NCI-H345 (cell line): ENCODE results near the gene GADD45G.

ENCODE experiments used
- DNase-seq: peaks from one replicate; lab custom pipeline; 2025; lab: John Stamatoyannopoulos, UW

GADD45G gene

GRCh38 chr9:89604729-89605464 lies at the start of gene GADD45G:
Gene GADD45G (plus strand): TSS chr9:89605012. CDS start chr9:89605122, 110 bp downstream.
- DNase-seq = peak; percentile 95

DNA sequence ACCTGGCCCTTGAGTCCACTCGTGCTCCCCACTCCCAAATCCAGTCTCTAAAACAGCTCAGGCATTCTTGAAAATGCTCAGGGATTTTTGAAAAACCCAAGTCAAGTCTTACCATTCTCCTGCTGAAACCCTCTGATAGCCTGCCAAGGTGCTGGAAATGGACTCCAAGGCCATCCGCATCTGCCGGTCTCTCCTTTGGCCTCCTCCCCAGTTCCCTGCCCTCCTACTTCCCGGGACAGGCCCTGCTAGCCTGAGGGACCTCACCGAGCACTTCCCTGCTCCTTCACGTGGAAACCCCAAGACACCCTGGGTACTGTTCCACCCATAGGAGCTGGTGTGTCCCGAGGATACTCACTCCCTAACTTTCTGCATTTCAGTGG lies 49.8 kb upstream of the GADD45G start:
- DNase-seq = no peak

GRCh38 chr9:89555451-89556375 lies 49.1 kb upstream of the GADD45G start:
- no peak for DNase-seq

DNA sequence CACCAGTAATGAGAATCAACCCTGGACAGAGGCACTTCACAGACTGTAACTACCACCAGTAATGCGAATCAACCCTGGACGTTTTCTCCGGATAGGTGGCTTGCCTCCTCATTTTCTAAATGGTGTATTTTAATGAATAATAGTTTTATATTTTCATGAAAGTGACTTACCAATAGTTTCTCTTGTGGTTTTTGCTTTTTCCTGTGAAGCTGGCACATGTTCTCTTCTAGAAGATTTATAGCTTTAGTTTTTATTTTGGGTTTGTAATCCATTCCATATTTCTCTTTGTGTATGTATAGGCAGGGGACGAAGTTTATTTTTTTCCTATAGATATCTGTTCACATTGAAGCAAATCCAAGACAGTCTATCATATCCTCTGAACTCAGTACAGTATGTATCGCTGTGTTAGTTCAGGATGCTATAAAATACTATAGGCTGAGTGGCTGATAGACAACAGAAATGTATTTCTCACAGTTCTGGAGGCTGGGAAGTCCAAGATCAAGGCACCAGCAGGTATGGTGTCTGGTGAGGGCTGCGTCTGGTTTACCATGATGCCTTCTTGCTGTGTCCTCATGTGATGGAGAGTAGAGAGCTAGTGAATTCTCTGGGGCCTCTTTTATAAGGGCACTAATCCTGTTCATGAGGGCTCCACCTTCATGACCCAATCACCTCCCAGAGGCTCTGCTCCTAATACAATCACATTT lies 46.5 kb upstream of the GADD45G start:
- no peak for DNase-seq

GRCh38 chr9:89558948-89559347 lies 45.9 kb upstream of the GADD45G start:
- DNase-seq = no peak

- no peak for DNase-seq
Observed at GRCh38 chr9:89562186-89562814, 42.5 kb upstream of the GADD45G start.

DNA sequence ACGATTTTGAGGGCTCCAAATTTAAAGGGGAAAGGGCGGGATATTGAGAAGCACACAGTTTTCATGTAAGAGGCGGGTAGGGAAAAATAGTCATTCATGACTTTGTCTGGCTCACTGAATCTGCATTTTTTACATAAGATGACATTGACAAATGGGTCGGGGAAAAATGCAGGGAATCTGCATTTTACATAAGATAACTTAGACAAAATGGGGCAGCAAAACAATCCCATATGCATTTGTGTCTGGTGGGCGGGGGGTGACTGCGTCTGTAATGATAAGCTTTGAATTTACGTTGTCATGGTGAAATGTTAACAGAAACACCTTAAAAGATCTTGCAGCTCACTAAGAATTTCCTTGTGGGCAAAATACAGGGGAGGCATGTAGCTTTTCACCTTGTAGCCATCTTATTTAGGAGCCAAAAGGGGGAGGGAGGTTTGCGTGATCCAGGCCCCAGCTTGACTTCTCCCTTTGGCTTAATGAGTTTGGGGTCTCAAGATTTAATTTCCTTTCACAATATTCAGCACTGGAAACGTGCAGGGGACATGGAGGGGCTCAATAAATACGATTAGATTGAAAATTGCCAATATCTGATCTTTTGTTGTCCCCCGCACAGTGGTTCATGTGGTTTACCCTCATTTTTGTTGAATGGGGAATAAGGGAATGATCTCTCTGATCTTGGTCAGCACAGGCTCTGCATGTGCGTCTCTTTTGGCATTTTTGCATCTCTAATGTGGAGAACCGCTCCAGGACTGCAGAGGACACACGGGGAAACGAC lies 41.1 kb upstream of the GADD45G start:
- no peak for DNase-seq

DNA sequence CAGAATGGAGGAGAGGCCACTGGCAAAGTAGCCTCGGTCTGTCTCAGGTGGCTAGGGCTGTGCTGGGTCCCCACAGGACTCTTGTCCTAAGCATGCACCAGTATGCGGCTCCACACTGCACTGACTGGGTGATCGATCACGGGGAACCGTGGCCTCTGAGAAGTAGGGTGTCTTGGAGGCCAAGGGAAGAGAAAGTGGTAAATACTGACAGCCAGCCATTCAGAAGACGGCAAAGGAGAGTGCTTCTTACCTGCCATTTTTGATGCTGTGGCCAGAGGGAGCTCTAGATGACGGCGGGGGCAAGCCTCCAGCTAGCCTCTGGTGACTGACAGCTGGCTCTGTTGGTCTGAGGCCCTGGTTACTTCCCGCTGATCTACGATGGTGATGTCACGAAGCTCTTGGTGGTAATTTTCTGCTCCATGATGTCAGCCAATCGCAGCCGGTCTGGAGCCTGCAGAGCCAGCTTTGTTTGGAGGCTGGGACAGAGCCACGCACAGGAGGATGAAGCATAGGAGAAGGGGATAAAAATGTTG lies 40.4 kb upstream of the GADD45G start:
- no peak for DNase-seq

- no peak for DNase-seq
Observed at GRCh38 chr9:89567649-89568048, 37.2 kb upstream of the GADD45G start.

DNA sequence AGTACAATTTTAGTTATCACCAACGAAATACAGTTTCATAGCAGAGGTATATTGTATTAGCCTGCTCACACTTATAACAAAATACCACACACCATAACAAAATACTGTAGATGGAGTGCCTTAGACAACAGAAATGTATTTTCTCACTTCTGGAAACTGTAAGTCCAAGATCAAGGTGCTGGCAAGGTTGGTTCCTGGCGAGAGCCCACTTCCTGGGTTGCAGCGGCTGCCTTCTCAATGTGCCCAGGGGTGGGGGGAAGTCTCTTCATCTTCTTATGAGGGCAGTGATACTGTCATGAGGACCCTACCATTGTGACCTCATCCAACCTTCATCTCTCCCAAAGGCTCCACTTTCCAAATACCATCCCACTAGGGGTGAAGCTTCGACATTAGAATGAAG lies 30.5 kb upstream of the GADD45G start:
- DNase-seq = no peak

- no peak for DNase-seq
Observed at GRCh38 chr9:89576404-89576839, 28.4 kb upstream of the GADD45G start.

DNA sequence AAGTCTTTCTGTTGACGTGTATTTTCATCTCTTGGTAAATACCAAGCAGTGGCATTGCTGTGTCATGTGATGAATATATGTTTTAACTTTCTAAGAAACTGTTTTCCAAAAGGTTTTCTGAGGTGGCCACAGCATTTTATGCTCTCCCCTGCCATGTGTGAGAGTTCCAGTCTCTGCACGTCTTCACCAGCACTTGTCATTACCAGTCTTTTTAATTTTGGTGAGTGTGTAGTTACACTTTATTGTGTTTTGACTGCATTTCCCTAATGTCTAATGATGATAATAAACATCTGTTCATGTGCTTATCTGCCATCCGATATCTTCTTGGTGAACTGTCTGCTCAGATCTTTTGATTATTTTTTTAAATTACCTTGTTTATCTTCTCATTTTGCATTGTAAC lies 27.4 kb upstream of the GADD45G start:
- no peak for DNase-seq

- DNase-seq = no peak
Observed at GRCh38 chr9:89579741-89580385, 24.9 kb upstream of the GADD45G start.

DNA sequence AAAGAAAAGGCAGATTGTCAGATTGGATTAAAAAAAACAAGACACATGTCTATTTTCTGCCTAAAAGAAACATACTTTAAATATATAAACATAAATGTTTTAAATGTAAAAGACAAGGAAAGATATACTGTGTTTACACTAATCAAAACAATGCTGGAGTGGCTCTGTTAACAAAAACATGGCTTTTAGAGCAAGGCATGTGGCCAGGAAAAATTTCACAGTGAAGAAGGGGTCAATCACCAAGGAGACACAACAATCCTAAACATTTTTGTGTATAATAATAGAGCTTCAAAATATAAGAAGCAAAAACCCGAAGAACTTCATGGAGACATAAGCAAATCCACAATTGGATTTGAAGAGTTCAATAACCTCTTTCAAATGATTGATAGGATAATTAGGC lies 18.5 kb upstream of the GADD45G start:
- no peak for DNase-seq

DNA sequence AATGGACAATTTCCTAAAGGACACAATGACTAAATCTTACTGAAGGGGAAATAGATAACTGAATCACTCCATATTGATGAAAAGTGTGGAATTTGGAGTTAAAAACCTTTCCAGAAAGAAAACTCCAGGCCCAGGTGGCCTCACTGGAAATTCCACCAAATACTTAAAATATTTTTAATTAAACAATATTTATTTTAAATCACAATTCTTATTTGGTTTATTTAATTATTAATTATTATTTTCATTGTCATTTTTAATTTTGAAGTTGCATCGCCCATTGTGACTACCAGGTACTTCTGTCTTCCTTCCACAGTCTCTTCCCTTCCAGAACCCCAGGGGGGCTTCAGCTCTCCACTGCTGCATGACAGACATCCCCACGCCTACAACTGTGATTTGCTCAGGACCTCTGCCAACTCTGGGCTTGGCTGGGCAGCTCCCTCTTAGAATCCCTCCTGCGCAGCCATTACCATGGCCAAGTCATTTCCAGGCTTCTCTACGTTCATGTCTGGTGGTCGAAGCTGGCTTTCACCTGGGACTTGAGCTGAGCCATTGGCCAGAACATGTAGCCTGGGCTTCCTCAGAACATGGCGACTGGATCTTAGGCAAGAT lies 16.4 kb upstream of the GADD45G start:
- DNase-seq = peak; percentile 12

DNA sequence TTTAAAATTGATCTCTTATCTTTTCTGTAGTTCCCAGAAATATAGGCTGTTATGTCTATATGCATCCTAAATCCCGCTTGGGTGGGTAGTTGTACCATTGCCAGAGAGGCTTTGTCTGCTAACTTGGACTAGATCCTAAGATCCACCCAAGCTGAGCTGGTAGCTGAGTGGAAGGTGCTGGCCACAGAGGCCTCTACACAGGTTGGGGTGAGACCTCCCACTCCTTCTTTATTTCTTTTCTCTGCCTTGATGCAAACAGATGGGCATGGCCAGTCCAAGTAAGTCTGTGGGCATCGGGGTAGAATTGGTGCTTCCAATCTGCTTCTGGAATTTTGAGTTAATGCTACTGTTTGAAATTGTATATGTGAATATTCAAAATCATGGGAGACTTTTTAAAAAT lies 14.4 kb upstream of the GADD45G start:
- DNase-seq = no peak

- DNase-seq = no peak
Observed at GRCh38 chr9:89591274-89592212, 13.3 kb upstream of the GADD45G start.

- DNase-seq = no peak
Observed at GRCh38 chr9:89592213-89592815, 12.5 kb upstream of the GADD45G start.
